GM19193 (cell line): ENCODE measurements around the gene MYPN.

ENCODE experiments used
- POLR2A ChIP-seq: IDR thresholded peaks from 4 replicates; pipeline ENCODE4 v1.6.1; 2011; ENCODE audit not compliant: insufficient read depth, insufficient read length; ENCODE audit errors: extremely low read depth

MYPN gene

DNA sequence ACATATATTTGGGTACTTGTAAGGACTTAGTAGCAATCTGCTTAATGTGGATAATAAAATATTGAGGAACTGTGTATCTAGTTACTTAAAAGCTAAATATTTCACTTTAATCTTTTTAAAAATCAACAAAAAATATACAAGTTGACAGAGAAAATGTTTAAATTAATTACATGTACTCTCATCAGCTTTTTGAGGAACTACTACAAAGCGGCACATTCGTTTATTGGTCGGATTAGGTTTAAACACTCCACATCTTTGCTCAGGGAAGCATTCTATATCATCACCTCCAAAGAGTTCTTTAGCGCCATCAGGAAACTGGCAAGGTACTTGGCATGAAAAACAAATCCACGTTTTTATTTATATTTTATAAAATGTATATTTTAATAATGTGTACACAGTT, 121.0 kb downstream of the MYPN start:
- TF ChIP-seq POLR2A: no peak

DNA sequence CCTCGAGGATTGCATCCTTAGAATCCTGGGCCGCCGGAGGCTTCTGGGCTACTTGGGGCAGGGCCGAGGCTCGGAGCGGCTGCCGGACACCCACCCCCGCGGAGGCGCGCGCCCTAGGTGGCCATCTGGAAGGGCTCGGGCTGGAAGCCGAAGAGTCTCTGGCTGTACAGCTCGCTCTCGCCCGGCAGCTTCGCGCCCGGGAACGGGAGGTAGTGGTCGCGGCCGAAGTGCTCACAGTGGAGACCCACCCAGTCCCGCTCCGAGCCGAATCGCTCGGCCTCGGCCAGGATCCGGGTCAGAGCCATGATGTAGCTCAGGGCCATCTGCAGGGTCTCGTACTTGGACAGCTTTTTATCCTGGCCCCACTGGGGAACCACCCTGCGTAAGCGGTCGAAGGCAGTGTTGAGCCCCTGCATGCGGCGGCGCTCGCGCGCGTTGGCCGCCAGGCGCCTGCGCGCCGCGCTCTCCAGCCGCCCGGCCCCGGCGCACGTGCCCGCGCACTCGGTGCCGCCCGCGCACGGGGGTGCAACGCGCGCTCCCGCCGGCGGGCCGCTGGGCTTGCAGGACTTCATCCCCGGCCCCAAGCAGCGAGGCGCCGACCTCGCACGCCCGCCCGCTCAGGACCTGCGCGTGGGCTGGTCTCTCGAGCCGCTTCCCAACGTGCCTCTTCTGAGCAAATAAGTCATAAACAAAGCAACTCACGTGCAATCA, 122.0 kb downstream of the MYPN start:
- no peak for TF ChIP-seq POLR2A

DNA sequence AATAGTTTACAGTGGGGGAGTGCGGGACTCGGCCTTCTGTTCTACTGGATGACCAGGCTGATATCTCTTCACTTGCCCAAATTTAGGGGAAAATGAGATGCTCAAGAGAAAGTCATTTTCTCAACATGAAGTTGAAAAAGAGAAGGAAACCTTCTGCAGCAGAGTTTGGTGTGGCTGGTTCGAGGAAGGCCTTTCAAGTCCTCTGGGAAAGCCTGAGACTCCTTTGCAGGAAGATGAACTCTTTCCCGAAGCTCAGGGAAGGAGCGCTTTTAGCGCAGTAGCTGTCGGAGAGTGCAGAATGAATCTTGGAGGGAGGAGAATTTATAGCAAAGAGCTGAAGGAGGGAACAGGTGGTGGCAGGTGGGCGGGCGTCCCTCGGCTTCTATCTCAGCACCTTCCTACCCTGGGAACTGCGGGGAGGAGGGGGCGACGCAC, 122.5 kb downstream of the MYPN start, which contains the start of gene ATOH7:
Gene ATOH7 (minus strand): TSS at position 297 of the 435 bp plus-strand sequence. CDS start 436 bp downstream, outside the sequence.
- TF ChIP-seq POLR2A: no peak

GRCh38 chr10:68233046-68233445, 123.8 kb downstream of the MYPN start:
- no peak for TF ChIP-seq POLR2A

DNA sequence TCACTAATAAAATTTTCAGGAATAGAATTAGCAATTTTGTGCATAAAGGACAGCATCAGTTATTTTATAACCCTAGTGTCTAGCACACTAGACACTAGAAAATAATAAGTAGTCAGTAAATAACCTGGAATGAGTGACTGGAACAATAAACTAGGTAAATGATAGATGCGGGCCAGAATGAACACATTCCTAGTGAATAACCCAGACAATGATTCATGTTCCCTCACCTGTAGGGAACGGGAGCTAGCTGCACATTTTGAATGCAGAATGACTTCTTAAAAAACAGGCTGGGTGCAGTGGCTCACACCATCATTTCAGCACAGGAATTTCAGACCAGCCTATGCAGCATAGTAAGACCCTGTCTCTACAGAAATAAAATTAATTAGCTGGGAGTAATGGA, 125.8 kb downstream of the MYPN start:
- TF ChIP-seq POLR2A: no peak

DNA sequence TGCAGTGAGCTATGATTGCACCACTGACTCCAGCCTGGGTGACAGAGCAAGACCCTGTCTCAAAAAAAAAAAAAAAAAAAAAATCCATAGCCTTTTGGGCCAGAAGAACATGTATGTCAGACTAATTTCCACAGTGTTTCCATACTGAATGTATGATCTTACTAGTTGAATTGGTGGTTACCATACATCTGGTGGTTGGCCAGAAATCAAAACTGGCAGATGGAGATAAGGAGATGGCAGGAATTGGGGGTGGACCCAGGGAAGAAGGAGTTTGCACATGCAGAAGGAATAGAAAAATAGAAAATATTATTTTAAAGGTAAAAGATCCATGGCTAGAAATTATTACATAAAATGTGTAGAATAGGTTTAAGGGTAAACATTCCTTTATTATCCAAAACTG, 126.3 kb downstream of the MYPN start:
- TF ChIP-seq POLR2A: no peak

- no peak for TF ChIP-seq POLR2A
These were observed 127.9 kb downstream of the MYPN start for GRCh38 chr10:68237173-68237572.

DNA sequence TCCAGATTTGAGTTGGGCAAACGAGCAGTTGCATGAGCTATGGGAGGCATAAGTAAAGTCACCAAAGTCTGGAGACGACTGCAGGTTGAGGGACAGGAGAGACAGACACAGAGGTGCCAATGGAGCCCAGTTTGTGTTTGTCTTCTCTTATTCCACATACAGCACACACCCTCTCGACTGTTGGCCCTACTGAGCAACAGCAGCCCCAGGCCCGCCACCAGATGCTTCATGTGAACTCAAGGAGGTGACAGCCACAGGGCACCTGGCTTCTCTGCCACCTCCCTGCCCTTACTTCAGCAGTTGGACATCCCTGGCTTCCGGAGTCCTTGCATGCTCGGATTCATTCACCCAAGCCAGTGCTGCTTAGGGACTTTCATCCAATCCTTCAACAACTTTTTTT, 129.1 kb downstream of the MYPN start:
- TF ChIP-seq POLR2A: no peak

DNA sequence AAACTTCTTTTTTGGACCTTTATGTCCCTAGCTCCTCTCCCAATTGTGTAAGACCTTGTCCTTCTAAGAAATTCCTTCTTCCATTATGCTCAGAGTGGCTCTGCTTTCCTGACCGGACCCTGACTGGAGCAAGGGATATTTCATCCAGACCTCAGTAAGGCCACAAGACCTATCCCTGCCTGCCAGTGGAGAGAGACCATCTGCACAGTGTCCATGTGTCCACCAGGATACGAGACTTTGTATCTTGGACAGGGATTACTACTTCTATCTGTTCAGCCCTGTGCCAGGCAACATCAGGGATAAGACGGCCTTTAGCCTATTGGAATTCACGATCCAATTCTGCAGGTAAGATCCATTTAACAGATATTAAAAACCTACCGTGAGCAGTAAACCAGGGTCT, 129.8 kb downstream of the MYPN start:
- no peak for TF ChIP-seq POLR2A

DNA sequence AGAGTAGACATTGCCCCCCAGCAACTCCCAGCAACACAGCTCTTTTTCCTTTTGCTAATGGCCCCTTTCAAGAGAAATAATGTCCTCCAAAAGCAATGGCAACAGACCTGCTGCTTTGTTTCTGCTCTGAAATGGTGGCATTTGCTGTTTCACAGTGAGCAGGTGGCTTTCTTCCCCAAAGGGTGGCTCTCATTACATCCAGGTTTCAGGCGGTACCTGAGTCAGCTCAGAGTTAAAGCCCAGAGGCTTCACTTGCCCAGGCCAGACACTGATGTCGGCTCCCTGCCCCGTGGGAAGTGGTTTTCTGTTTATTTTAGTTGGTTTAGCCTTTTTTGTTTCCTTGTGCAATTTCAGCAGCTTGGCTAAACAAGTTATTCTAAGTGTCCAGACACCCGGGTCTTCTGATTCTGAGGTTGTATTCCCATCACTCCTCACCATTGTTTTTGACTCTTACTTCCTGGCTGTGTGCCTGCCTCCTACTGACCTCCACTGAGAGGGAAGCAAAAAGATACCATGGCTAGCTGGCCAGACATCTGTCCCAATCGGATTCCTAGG, 130.4 kb downstream of the MYPN start:
- no peak for TF ChIP-seq POLR2A

DNA sequence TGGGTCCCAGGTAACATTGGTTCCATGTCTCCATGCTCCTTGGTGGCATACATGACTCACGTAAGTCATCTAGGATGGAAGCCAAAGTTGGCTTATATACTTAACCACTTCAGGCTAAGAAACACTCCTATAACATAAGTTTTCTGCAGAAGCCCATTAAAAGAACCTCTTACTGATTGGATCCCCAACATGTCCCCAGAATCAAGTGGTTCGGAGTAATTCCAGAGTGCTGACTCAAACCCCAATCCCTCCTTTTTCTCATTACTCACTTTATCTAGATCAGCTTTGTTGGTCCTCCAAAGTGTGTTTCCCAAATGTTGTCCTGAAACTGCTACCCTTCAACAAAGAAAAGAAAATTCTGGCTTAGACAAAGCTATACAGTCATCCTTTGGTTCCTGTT, 132.8 kb downstream of the MYPN start:
- no peak for TF ChIP-seq POLR2A

- no peak for TF ChIP-seq POLR2A
These were observed 138.6 kb downstream of the MYPN start for GRCh38 chr10:68247931-68248330.

DNA sequence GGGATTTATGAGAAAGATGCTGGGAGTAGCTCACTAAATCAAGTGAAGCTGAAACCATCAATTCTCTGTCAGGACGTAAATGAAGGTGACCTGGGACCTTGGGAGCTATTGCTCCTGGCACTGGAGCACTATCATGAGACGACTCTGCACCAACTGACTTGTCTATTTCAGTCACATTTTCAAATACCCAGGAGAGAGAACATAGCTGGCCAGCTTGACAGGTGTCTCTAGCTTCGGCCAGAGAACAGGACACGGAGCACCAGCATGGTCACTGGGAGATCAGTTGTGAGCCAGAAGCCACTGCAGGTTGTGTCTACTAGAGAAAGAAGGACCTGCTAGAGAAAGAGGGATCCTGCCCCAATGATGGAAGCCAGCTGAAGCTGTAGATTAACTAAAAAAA, 140.0 kb downstream of the MYPN start:
- TF ChIP-seq POLR2A: no peak

GRCh38 chr10:68251151-68251550, 141.9 kb downstream of the MYPN start:
- TF ChIP-seq POLR2A: no peak

- TF ChIP-seq POLR2A: no peak
These were observed 142.6 kb downstream of the MYPN start for GRCh38 chr10:68251625-68252495.
